SU-DHL-6 (cell line): Measurements from ENCODE around the gene ASB2.

ENCODE experiments used
- CTCF ChIP-seq: fragments of 200-600 bp; sonication (generic); IDR thresholded peaks from one replicate; pipeline ENCODE4 v1.5.1; 2017; ENCODE audit warnings: antibody characterized with exemption, mild to moderate bottlenecking, low read length, moderate library complexity; ENCODE audit not compliant: insufficient read depth, poor library complexity, severe bottlenecking
- EZH2phosphoT487 ChIP-seq: fragments of 200-600 bp; sonication (generic), shearing (Covaris generic); conservative IDR thresholded peaks from 2 replicates; pipeline ENCODE4 v1.6.1; 2018; ENCODE audit warnings: mild to moderate bottlenecking, antibody characterized with exemption, low read length, moderate library complexity, mixed read lengths

- TF ChIP-seq CTCF (no peak), EZH2phosphoT487 (no peak)
Observed at GRCh38 chr14:93994919-93995682, 18.7 kb upstream of the ASB2 start.
